ENCODE data around the gene NKX6-1.

NKX6-1 gene

DNA sequence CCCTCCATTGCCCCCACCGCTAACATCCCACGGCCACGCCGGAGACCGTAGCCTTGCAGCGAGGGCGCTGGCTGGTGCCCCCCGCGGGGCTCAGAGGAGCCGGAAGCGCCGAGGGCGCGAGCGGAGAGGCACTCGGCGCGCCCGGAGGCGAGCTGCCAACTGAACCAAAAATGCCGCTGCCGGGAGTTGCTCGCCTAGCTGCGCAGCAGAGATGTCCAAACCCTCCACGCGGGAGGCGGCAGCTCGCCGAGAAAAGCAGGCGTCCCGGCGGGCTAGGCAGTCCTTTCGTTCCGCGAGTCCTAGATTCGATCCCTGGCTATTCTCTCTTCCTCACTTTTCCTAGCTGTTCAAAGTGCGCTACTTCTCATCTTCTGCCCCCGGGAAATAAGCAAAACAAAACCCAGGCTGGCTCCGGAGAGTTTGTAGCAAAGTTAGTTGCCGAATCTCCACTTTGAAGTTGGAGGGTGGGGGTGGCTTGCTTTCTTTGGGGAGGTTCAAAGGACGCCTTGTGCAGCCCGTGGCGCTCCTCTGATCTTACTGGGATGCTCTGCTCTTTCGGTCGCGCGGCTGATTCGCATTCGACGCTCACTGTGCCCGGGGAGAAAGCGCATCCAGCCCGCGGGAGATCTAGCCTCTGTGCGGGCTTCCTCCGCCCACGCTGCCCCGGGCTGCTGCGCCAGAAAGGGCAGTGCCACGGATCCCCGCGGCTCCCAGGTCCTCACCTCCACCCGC, 723 bp downstream of the NKX6-1 start:
- no peak for DNase-seq (ENCODE audit: low read depth)

- no peak for DNase-seq (ENCODE audit: low read depth)
These were observed 1.4 kb downstream of the NKX6-1 start for GRCh38 chr4:84497504-84498202.

DNA sequence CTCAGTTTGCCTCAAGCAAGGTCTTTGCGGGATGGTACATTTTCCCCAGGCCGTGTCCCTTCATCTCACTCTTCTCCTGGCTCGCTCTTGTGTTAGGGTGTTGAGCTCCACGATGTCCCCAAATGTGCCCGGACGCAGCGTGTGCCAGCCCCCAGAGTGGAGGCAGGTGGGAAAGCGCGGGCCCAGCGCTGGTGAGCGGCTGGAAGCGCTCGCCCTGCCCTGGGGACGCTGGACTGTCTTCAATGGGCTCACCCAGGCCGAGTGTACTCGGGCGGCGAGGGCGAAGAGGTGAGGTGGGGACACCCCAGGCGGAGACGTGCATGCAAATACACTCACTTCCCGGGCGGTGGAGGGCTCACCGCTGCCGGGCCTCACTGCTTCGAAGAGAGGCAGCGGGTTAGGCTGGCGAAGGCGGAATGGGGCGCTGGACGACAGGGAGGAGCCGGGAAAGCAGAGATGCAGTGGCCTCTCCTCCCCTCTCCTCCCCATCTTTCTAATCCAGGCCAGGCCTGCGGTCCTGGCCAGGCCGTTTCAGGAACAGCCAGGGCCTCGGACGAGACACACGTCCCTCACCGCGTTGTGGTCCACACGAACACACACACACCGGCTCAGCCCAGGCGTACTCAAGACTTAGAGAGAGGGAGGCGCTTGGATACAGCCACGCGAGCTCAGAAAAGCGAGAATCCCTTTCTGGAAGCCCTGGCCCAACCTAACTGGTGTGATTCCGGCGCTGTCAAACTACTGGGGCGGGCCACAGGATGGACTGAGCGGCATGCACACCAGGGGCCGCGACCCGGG, 2.2 kb downstream of the NKX6-1 start:
- DNase-seq (ENCODE audit: low read depth), result no peak

- no peak for DNase-seq (ENCODE audit: low read depth)
These were observed 2.8 kb downstream of the NKX6-1 start for GRCh38 chr4:84496331-84496705.

- no peak for DNase-seq (ENCODE audit: low read depth)
These were observed 3.3 kb downstream of the NKX6-1 start for GRCh38 chr4:84495794-84496261.

DNA sequence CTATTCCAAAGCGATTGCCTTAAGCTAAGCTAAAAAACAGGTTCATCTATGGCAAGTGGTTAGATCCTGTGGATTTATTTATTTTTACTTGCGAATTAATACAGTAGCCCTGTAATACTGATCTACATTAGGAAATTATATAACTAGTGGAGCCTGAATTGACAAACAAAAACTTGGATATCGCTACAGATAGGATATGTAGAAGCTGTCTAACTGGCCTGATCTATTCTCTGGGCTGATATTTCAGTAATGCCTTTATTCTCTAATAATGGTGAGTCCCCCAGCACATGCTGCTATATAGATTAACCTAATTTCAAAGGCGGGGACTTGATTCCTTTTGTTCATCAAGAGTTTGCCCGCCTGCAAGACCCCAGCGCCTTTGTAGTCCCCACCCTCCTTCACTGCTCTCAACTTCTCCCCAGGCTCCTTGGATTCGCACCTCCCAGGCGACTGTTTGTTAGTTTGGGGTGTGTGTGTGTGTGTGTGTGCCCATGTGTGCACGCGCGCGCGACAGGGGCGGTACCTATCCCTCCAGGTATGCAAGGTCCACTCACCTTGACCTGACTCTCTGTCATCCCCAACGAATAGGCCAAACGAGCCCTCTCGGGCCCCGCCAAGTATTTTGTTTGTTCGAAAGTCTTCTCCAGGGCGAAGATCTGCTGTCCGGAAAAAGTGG, 3.8 kb downstream of the NKX6-1 start:
- DNase-seq (ENCODE audit: low read depth), result no peak

DNA sequence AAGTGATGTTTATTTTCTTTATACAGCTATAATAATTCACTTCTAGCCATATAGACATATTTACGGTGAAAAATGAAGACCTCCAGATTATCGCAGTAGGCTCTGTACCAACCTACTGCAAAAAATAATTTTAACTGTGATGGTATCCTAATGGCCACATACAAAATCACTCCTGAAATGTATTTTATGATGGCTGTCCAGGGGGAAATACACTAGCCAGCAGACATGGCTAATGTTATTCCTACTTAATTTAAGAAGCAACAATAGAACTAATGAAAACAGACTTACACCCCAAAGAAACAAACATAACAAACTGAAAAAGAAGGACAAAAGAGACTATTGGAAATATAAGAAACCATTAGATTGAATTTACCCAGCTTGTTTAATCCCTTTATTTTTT, 4.6 kb downstream of the NKX6-1 start:
- DNase-seq (ENCODE audit: low read depth), result no peak

DNA sequence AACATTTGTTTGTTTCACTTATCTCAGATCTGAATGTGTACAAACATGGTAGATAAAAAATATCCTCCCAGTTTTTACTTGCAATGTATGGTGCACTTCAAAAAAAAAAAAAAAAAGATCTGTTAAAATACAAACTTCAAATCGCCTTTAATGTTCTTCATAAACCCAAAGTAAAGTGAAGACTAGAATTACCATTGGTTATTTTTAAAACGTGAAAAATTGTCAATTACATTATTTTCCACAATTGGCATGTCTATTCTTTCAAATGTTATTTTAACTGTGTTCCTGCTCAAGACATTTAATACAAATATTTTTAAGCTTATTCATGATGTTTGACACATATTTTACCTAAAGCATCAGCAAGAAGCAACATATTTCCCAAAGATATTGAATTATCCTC, 5.0 kb downstream of the NKX6-1 start:
- DNase-seq (ENCODE audit: low read depth), result no peak

DNA sequence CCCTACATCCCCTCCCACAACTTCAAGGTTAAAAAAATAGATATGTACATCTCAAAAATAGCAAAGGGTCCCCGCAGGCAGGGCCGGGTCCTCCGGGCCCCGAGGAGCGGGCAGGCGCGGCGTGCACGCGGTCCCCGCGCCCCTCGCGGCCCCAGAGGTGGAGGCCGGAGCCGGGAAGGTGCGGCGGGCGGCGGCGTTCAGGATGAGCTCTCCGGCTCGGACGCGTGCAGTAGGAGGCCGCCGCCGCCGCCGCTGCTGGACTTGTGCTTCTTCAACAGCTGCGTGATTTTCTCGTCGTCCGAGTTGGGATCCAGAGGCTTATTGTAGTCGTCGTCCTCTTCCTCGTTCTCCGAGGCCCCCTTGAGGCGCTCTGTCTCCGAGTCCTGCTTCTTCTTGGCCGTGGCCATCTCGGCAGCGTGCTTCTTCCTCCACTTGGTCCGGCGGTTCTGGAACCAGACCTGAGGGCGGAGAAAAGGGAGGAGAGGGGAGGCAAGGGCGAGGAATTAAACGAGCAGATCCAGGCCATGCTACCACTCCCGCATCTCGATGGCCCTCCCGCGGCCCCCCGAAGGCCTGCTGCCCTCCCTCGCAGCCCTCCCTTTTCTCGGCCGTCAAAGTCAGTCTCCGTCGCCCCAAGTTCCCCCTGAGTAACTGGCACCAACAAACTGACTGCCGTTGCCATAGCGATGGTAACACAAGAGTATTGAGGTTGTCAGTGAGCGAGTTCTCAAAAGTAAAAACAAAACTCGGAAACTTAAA, 5.8 kb downstream of the NKX6-1 start:
- no peak for DNase-seq (ENCODE audit: low read depth)

GRCh38 chr4:84492737-84493091, 6.4 kb downstream of the NKX6-1 start:
- no peak for DNase-seq (ENCODE audit: low read depth)

DNA sequence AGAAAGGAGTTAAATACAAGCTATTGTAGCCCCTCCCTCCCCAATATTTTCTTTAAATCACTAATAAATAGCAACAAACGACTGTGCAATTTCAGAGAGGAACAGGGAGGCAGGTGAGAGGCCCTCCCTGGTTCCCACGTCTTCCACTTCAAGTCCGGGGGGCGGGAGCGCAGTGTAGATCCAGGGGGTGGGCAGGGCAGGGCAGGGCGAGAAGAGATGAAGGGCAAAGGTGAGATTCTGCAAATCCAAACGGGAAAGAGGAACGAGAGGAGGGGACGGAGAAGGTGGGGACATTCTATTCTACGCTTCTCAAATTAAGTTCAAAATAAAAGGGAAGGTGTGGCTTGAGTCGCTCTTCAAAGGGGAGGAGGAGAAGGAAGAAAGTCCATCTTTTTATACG, 6.8 kb downstream of the NKX6-1 start:
- DNase-seq (ENCODE audit: low read depth), result no peak

DNA sequence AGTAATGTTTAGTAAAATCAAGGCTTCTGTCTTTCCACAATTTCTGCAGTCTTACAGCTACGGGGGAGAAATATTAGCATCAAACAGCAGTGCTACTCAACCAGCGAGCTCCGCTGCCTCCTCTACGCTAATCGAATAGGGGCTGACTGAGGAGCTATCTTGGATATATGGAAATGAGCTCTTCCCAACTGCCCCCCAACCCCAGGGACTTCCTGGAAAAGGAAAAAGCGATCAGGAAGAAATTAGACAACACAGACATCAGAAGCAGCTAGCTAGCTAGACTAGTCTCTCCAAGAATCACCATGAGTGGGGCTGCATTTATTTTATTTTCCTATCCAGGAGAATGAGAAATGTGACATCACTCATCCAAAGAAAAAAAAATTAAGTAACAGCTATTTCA, 7.6 kb downstream of the NKX6-1 start:
- no peak for DNase-seq (ENCODE audit: low read depth)

GRCh38 chr4:84490663-84491062, 8.4 kb downstream of the NKX6-1 start:
- DNase-seq (ENCODE audit: low read depth), result no peak

GRCh38 chr4:84484236-84484635, 14.9 kb downstream of the NKX6-1 start:
- no peak for DNase-seq (ENCODE audit: low read depth)

DNA sequence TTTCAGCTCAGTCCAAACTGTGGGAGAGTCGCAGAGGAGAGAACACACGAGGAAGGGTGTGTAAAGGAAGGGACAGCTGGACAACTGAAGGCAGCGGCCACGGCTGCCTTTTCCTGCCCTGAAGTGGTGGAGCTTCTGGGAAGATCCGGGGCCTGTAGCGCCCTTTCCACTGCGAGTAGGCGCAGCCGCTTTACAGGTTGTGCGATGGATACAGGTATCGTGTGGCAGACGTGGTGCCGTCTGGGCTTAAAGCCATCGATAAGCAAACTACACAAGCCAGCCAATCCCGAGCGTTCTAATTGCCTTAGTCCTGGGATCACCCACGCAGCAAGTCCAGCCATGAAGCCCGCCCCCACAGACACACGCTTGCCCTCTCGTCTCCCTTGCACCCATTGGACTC, 15.4 kb downstream of the NKX6-1 start:
- DNase-seq (ENCODE audit: low read depth), result no peak

DNA sequence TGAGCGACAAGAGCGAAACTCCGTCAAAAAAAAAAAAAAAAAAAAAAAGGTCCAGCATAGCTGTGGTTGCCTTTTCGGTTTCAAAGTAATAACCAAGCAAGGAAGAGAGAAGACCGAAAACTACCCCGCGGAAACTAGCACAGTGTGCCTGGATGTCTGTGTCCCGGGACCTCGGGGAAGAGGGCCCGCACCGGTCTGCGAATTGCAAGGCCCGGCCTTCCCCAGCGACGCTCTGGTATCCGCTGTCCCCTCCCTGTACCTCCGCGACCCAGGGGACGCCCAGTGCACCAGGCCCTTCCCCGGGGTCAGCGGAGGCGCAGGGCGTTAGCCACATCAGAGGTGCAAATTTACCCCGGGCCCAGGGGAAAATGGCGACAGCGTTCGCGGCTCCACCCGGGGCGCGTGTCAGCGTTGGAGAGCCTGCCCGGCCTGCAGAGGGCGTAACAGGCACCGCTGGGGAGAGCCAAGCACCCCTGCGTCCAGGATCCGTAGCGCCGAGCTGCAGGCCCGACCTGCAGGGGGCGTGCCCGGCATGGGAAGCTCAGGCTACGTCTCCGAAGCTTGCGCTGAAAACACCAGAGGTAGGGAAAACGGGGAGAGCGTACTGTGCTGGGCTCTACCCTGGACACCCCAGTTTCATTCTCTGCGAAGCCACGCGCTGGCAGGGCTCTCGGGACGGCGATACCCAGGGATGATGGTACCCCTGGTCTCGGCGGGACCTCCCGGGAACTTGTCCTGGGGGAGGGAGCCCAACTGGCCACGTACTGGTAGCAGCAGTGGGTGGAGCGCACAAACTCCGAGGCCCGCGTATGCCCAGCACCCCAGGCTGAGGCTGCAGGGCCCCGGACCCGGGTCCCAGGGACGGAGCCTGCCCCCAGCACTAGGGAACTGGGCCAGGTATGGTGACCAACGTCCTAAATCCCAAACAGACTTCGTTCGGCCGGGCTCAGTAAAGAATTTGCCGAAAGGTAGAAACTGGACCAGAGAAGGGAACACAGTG, 16.2 kb downstream of the NKX6-1 start:
- DNase-seq (ENCODE audit: low read depth), result no peak

- DNase-seq (ENCODE audit: low read depth), result no peak
These were observed 17.2 kb downstream of the NKX6-1 start for GRCh38 chr4:84481860-84482245.

GRCh38 chr4:84481077-84481859, 17.8 kb downstream of the NKX6-1 start:
- DNase-seq (ENCODE audit: low read depth), result no peak

GRCh38 chr4:84480082-84480481, 19.0 kb downstream of the NKX6-1 start:
- DNase-seq (ENCODE audit: low read depth), result no peak

- no peak for DNase-seq (ENCODE audit: low read depth)
These were observed 19.4 kb downstream of the NKX6-1 start for GRCh38 chr4:84479663-84480062.
